SK-N-SH treated with all-trans-retinoic acid at 6 μM for 48 hours (cell line): ENCODE data around the gene PYCR2.

Experiments
- ATAC-seq: fragments of 200-7000 bp; cut with Tn5 transposase; 3 replicates; pipeline ENCODE4 v1.9.1; 2020; ENCODE audit warnings: mild to moderate bottlenecking, moderate library complexity
- ARNTL ChIP-seq: fragments of 450-650 bp; formaldehyde crosslinking; IDR thresholded peaks from 2 replicates; pipeline ENCODE4 v1.5.0; 2020; ENCODE audit warnings: low read depth, mild to moderate bottlenecking, moderate library complexity, borderline replicate concordance
- BACH2 ChIP-seq: fragments of 250-450 bp; sonication (Bioruptor Pico); IDR thresholded peaks from 2 replicates; pipeline ENCODE4 v1.9.0; 2021; ENCODE audit warnings: mild to moderate bottlenecking, borderline replicate concordance
- CREB5 ChIP-seq: fragments of 250-450 bp; sonication (Bioruptor Pico); IDR thresholded peaks from 2 replicates; pipeline ENCODE4 v1.5.1; 2020; ENCODE audit warnings: low read depth, mild to moderate bottlenecking, moderate library complexity
- CSDC2 ChIP-seq: fragments of 250-450 bp; sonication (Bioruptor Pico); IDR thresholded peaks from 2 replicates; pipeline ENCODE4 v1.5.0; 2020; ENCODE audit warnings: mild to moderate bottlenecking, moderate library complexity
- CSRNP3 ChIP-seq: fragments of 250-450 bp; sonication (Bioruptor Pico); IDR thresholded peaks from 2 replicates; pipeline ENCODE4 v1.5.1; 2021; ENCODE audit warnings: mild to moderate bottlenecking, moderate library complexity
- ESRRG ChIP-seq: fragments of 250-450 bp; sonication (Bioruptor Pico); IDR thresholded peaks from 2 replicates; pipeline ENCODE4 v1.6.1; 2021; ENCODE audit warnings: mild to moderate bottlenecking
- GLIS3 ChIP-seq: fragments of 250-450 bp; sonication (Bioruptor Pico); IDR thresholded peaks from 2 replicates; pipeline ENCODE4 v1.5.0; 2020; ENCODE audit warnings: mild to moderate bottlenecking, moderate library complexity
- OSR1 ChIP-seq: fragments of 250-450 bp; sonication (Bioruptor Pico); IDR thresholded peaks from 2 replicates; pipeline ENCODE4 v1.8.0; 2022; ENCODE audit warnings: moderate library complexity, mild to moderate bottlenecking, inconsistent platforms
- PATZ1 ChIP-seq: fragments of 250-450 bp; sonication (Bioruptor Pico); IDR thresholded peaks from 2 replicates; pipeline ENCODE4 v1.8.0; 2020; ENCODE audit warnings: mild to moderate bottlenecking, moderate library complexity, borderline replicate concordance
- POU6F1 ChIP-seq: fragments of 250-450 bp; sonication (Bioruptor Pico); IDR thresholded peaks from 2 replicates; pipeline ENCODE4 v1.8.0; 2021; ENCODE audit warnings: low read depth, mild to moderate bottlenecking, moderate library complexity, borderline replicate concordance
- PPARA ChIP-seq: fragments of 250-450 bp; sonication (Bioruptor Pico); IDR thresholded peaks from 2 replicates; pipeline ENCODE4 v1.5.0; 2020; ENCODE audit warnings: mild to moderate bottlenecking, borderline replicate concordance
- RARB ChIP-seq: fragments of 250-450 bp; sonication (Bioruptor Pico); IDR thresholded peaks from 2 replicates; pipeline ENCODE4 v1.8.0; 2021; ENCODE audit warnings: mild to moderate bottlenecking, moderate library complexity
- TCF4 ChIP-seq: fragments of 250-450 bp; sonication (Bioruptor Pico); IDR thresholded peaks from 2 replicates; pipeline ENCODE4 v1.8.0; 2021; ENCODE audit warnings: mild to moderate bottlenecking, moderate library complexity, borderline replicate concordance
- TOX ChIP-seq: fragments of 250-450 bp; sonication (Bioruptor Pico); IDR thresholded peaks from 2 replicates; pipeline ENCODE4 v1.8.0; 2021; ENCODE audit warnings: mild to moderate bottlenecking, moderate library complexity, borderline replicate concordance
- TSHZ2 ChIP-seq: fragments of 250-450 bp; sonication (Bioruptor Pico); IDR thresholded peaks from 2 replicates; pipeline ENCODE4 v1.5.0; 2020; ENCODE audit warnings: mild to moderate bottlenecking, moderate library complexity
- ZC3H10 ChIP-seq: fragments of 250-450 bp; sonication (Bioruptor Pico); IDR thresholded peaks from 2 replicates; pipeline ENCODE4 v1.5.1; 2021; ENCODE audit warnings: mild to moderate bottlenecking, moderate library complexity
- ZFP3 ChIP-seq: fragments of 250-450 bp; sonication (Bioruptor Pico); IDR thresholded peaks from 2 replicates; pipeline ENCODE4 v1.5.0; 2020; ENCODE audit warnings: mild to moderate bottlenecking, moderate library complexity
- ZFP30 ChIP-seq: fragments of 450-650 bp; formaldehyde crosslinking; IDR thresholded peaks from 2 replicates; pipeline ENCODE4 v1.5.0; 2022; ENCODE audit warnings: mild to moderate bottlenecking, moderate library complexity
- ZNF565 ChIP-seq: fragments of 450-650 bp; formaldehyde crosslinking; conservative IDR thresholded peaks from 2 replicates; pipeline ENCODE4 v1.5.0; 2020; ENCODE audit warnings: low read depth, mild to moderate bottlenecking, moderate library complexity
- ZNF70 ChIP-seq: fragments of 450-650 bp; formaldehyde crosslinking; IDR thresholded peaks from 2 replicates; pipeline ENCODE4 v1.5.0; 2020; ENCODE audit warnings: mild to moderate bottlenecking, moderate library complexity
- ZNF8 ChIP-seq: fragments of 450-650 bp; formaldehyde crosslinking; IDR thresholded peaks from 2 replicates; pipeline ENCODE4 v1.5.0; 2020; ENCODE audit warnings: mild to moderate bottlenecking, moderate library complexity

The PYCR2 gene

GRCh38 chr1:225945564-225945963, 21.5 kb upstream of the PYCR2 start:
- no peak for ATAC-seq

GRCh38 chr1:225944951-225945350, 20.9 kb upstream of the PYCR2 start:
- ATAC-seq: no peak

More at GRCh38 chr1:225945564-225945963, 21.5 kb upstream of the PYCR2 start:
- TF ChIP-seq ZFP30 (CRISPR knock-in tag) (no peak), ZNF8 (CRISPR knock-in tag) (no peak), TSHZ2 (CRISPR knock-in tag) (no peak), BACH2 (no peak), TCF4 (CRISPR knock-in tag) (no peak), ZNF70 (CRISPR knock-in tag) (no peak), ZC3H10 (no peak), ESRRG (CRISPR knock-in tag) (no peak), RARB (CRISPR knock-in tag) (no peak), OSR1 (no peak), ARNTL (CRISPR knock-in tag) (no peak), PPARA (CRISPR knock-in tag) (no peak), CSDC2 (no peak), TOX (CRISPR knock-in tag) (no peak)

More at GRCh38 chr1:225944951-225945350, 20.9 kb upstream of the PYCR2 start:
- TF ChIP-seq ZFP30 (CRISPR knock-in tag) (no peak), ARNTL (CRISPR knock-in tag) (no peak), TSHZ2 (CRISPR knock-in tag) (no peak), BACH2 (no peak), GLIS3 (CRISPR knock-in tag) (no peak), ZFP3 (CRISPR knock-in tag) (no peak), ZNF8 (CRISPR knock-in tag) (no peak), ZNF565 (CRISPR knock-in tag) (no peak), PATZ1 (CRISPR knock-in tag) (no peak), CSRNP3 (CRISPR knock-in tag) (no peak), CREB5 (CRISPR knock-in tag) (no peak), POU6F1 (no peak)
